Activated T-cell treated with anti-CD3 and anti-CD28 coated beads, Interleukin-2, amount 50 U/mL, for 24 hours (primary cell): ENCODE results near the gene ANKRD44.
"Not testable (repeated sequence)": the region's sequence is repeated elsewhere in the genome, so short reads cannot be mapped to it uniquely, and the experiment has no call there.

Experiments
- DNase-seq: peaks from one replicate; pipeline ENCODE4 v3.0.0-alpha.2; 2020
- H3K27ac Mint-ChIP-seq: 2 replicates; pipeline ENCODE4 v1.8.0; 2020; ENCODE audit warnings: mild to moderate bottlenecking, mixed read lengths
- H3K27me3 Mint-ChIP-seq: 2 replicates; pipeline ENCODE4 v1.8.0; 2020; ENCODE audit warnings: mixed read lengths
- H3K36me3 Mint-ChIP-seq: 2 replicates; pipeline ENCODE4 v1.8.0; 2020; ENCODE audit warnings: low read depth, mixed read lengths
- H3K4me1 Mint-ChIP-seq: 2 replicates; pipeline ENCODE4 v1.8.0; 2020; ENCODE audit warnings: low read depth, mixed read lengths
- H3K4me3 Mint-ChIP-seq: 2 replicates; pipeline ENCODE4 v1.8.0; 2020; ENCODE audit warnings: mild to moderate bottlenecking, moderate library complexity, mixed read lengths
- H3K9me3 Mint-ChIP-seq: 2 replicates; pipeline ENCODE4 v1.8.0; 2020; ENCODE audit warnings: mixed read lengths

The ANKRD44 gene

GRCh38 chr2:197310271-197310985, at the start of gene ANKRD44:
Gene ANKRD44 (minus strand): TSS chr2:197310780. CDS start chr2:197310604, 176 bp downstream.
- Mint-ChIP-seq H3K36me3 (peaks cover 35% of the 10 kb centered on the region), H3K4me1 (peaks cover 80% of the 10 kb centered on the region), H3K9me3 (no peaks in the 10 kb centered on the region), H3K4me3 (peak within 1 kb of the TSS; percentile 96), H3K27me3 (no peaks in the 10 kb centered on the region), H3K27ac (peak within 1 kb of the TSS; percentile 97)
- DNase-seq = peak; percentile 92

GRCh38 chr2:197359859-197360258, 49.3 kb upstream of the ANKRD44 start:
- Mint-ChIP-seq H3K36me3 (no peaks in the 10 kb centered on the region), H3K27ac (peak overlapping the region; percentile 84), H3K27me3 (no peaks in the 10 kb centered on the region), H3K4me3 (no peak overlapping the region), H3K9me3 (peaks cover 5% of the 10 kb centered on the region), H3K4me1 (peaks cover 49% of the 10 kb centered on the region)
- DNase-seq = no peak

GRCh38 chr2:197358931-197359330, 48.4 kb upstream of the ANKRD44 start:
- Mint-ChIP-seq H3K4me1 (peaks cover 49% of the 10 kb centered on the region), H3K4me3 (no peak overlapping the region), H3K36me3 (no peaks in the 10 kb centered on the region), H3K9me3 (peaks cover 5% of the 10 kb centered on the region), H3K27ac (peak overlapping the region; percentile 84), H3K27me3 (no peaks in the 10 kb centered on the region)
- DNase-seq = no peak

- no peaks in the 10 kb centered on the region for H3K36me3 Mint-ChIP-seq
- H3K4me3 Mint-ChIP-seq = no peak overlapping the region
- peaks cover 5% of the 10 kb centered on the region for H3K9me3 Mint-ChIP-seq
- H3K27ac Mint-ChIP-seq = no peak overlapping the region
- H3K27me3 Mint-ChIP-seq = no peaks in the 10 kb centered on the region
- peaks cover 54% of the 10 kb centered on the region for H3K4me1 Mint-ChIP-seq
- DNase-seq = no peak
Measured at GRCh38 chr2:197357986-197358385, 47.4 kb upstream of the ANKRD44 start.

- no peak for DNase-seq
- Mint-ChIP-seq H3K27ac (peak overlapping the region; percentile 80), H3K27me3 (no peaks in the 10 kb centered on the region), H3K9me3 (peaks cover 5% of the 10 kb centered on the region), H3K4me3 (peak overlapping the region; percentile 42), H3K36me3 (no peaks in the 10 kb centered on the region), H3K4me1 (peaks cover 52% of the 10 kb centered on the region)
Measured at GRCh38 chr2:197356136-197356535, 45.6 kb upstream of the ANKRD44 start.

- Mint-ChIP-seq H3K27ac (no peak overlapping the region), H3K4me1 (peaks cover 41% of the 10 kb centered on the region), H3K4me3 (no peak overlapping the region), H3K27me3 (no peaks in the 10 kb centered on the region), H3K36me3 (no peaks in the 10 kb centered on the region), H3K9me3 (peaks cover 2% of the 10 kb centered on the region)
- DNase-seq = no peak
Measured at GRCh38 chr2:197354169-197354558, 43.6 kb upstream of the ANKRD44 start.

- no peak overlapping the region for H3K27ac Mint-ChIP-seq
- H3K27me3 Mint-ChIP-seq = no peaks in the 10 kb centered on the region
- no peak overlapping the region for H3K4me3 Mint-ChIP-seq
- H3K36me3 Mint-ChIP-seq = no peaks in the 10 kb centered on the region
- H3K9me3 Mint-ChIP-seq = no peaks in the 10 kb centered on the region
- H3K4me1 Mint-ChIP-seq = peaks cover 35% of the 10 kb centered on the region
- no peak for DNase-seq
Measured at GRCh38 chr2:197353393-197354168, 43.0 kb upstream of the ANKRD44 start.

GRCh38 chr2:197349699-197350098, 39.1 kb upstream of the ANKRD44 start:
- Mint-ChIP-seq H3K9me3 (no peaks in the 10 kb centered on the region), H3K4me3 (no peak overlapping the region), H3K27me3 (no peaks in the 10 kb centered on the region), H3K36me3 (no peaks in the 10 kb centered on the region), H3K27ac (no peak overlapping the region), H3K4me1 (peaks cover 19% of the 10 kb centered on the region)
- no peak for DNase-seq

- Mint-ChIP-seq H3K36me3 (no peaks in the 10 kb centered on the region), H3K27ac (no peak overlapping the region), H3K27me3 (no peaks in the 10 kb centered on the region), H3K4me1 (peaks cover 21% of the 10 kb centered on the region), H3K9me3 (no peaks in the 10 kb centered on the region), H3K4me3 (no peak overlapping the region)
- no peak for DNase-seq
Measured at GRCh38 chr2:197348721-197349360, 38.3 kb upstream of the ANKRD44 start.

GRCh38 chr2:197345846-197346370, 35.3 kb upstream of the ANKRD44 start:
- Mint-ChIP-seq H3K4me1 (peaks cover 20% of the 10 kb centered on the region), H3K27me3 (no peaks in the 10 kb centered on the region), H3K4me3 (no peak overlapping the region), H3K9me3 (no peaks in the 10 kb centered on the region), H3K36me3 (no peaks in the 10 kb centered on the region), H3K27ac (peak overlapping the region; percentile 20)
- DNase-seq = no peak

GRCh38 chr2:197343968-197344367, 33.4 kb upstream of the ANKRD44 start:
- peaks cover 25% of the 10 kb centered on the region for H3K4me1 Mint-ChIP-seq
- H3K36me3 Mint-ChIP-seq, H3K9me3 Mint-ChIP-seq, DNase-seq, H3K27me3 Mint-ChIP-seq, H3K4me3 Mint-ChIP-seq, H3K27ac Mint-ChIP-seq: not testable (repeated sequence)

- H3K4me1 Mint-ChIP-seq = peaks cover 28% of the 10 kb centered on the region
Measured at GRCh38 chr2:197340591-197340990, 30.0 kb upstream of the ANKRD44 start.

GRCh38 chr2:197339496-197340220, 29.1 kb upstream of the ANKRD44 start:
- no peak overlapping the region for H3K4me3 Mint-ChIP-seq

More at GRCh38 chr2:197340591-197340990, 30.0 kb upstream of the ANKRD44 start:
- Mint-ChIP-seq H3K36me3 (no peaks in the 10 kb centered on the region), H3K9me3 (no peaks in the 10 kb centered on the region), H3K27ac (no peak overlapping the region), H3K4me3 (no peak overlapping the region), H3K27me3 (no peaks in the 10 kb centered on the region)
- DNase-seq = no peak

GRCh38 chr2:197339016-197339415, 28.4 kb upstream of the ANKRD44 start:
- Mint-ChIP-seq H3K27ac (no peak overlapping the region), H3K4me1 (peaks cover 24% of the 10 kb centered on the region), H3K36me3 (no peaks in the 10 kb centered on the region), H3K27me3 (no peaks in the 10 kb centered on the region), H3K4me3 (no peak overlapping the region), H3K9me3 (no peaks in the 10 kb centered on the region)
- no peak for DNase-seq

More at GRCh38 chr2:197339496-197340220, 29.1 kb upstream of the ANKRD44 start:
- DNase-seq = no peak
- no peaks in the 10 kb centered on the region for H3K9me3 Mint-ChIP-seq
- H3K27ac Mint-ChIP-seq = no peak overlapping the region
- H3K4me1 Mint-ChIP-seq = peaks cover 23% of the 10 kb centered on the region
- H3K27me3 Mint-ChIP-seq = no peaks in the 10 kb centered on the region
- no peaks in the 10 kb centered on the region for H3K36me3 Mint-ChIP-seq
